Small intestine (tissue), 7 donors: Measurements from ENCODE around the gene PI4KA. TPM values are rescaled to one million over a fixed set of nuclear protein-coding genes. Genes with fewer than 3 reads are reported as not detected.

ENCODE experiments used
- DNase-seq, 2 donors: peaks; one replicate each; pipeline versions ENCODE4 v3.0.0 to v3.0.0-alpha.2; 2013
- FAIRE-seq: peaks from 2 replicates; lab custom pipeline; 2012; peaks lifted over from hg19 to GRCh38; lab: Jason Lieb, UNC
- H3K27ac ChIP-seq, 3 donors: one replicate each; pipeline ENCODE4 v1.5.1; 2013; ENCODE audit warnings: low read length in 2 of 3, mild to moderate bottlenecking in 2 of 3, control low read depth in 1 of 3, inconsistent platforms in 1 of 3, low read depth in 1 of 3, moderate library complexity in 1 of 3
- H3K27me3 ChIP-seq, 3 donors: one replicate each; pipeline ENCODE4 v1.6.1; 2013; ENCODE audit warnings: low read length in 3 of 3, inconsistent platforms in 1 of 3; ENCODE audit not compliant: control insufficient read depth in 3 of 3, insufficient read depth in 3 of 3
- H3K36me3 ChIP-seq, 3 donors: one replicate each; pipeline ENCODE4 v1.6.1; 2013; ENCODE audit warnings: low read length in 3 of 3, inconsistent platforms in 1 of 3, low read depth in 1 of 3, mild to moderate bottlenecking in 1 of 3, moderate library complexity in 1 of 3; ENCODE audit not compliant: control insufficient read depth in 3 of 3, insufficient read depth in 2 of 3
- H3K4me1 ChIP-seq, 3 donors: one replicate each; pipeline ENCODE4 v1.6.1; 2013; ENCODE audit warnings: low read length in 2 of 3, inconsistent platforms in 1 of 3, low read depth in 1 of 3, mild to moderate bottlenecking in 1 of 3, moderate library complexity in 1 of 3; ENCODE audit not compliant: control insufficient read depth in 3 of 3, insufficient read depth in 2 of 3
- H3K4me3 ChIP-seq, 3 donors: one replicate each; pipeline ENCODE4 v1.5.1; 2013; ENCODE audit warnings: low read length in 3 of 3, control low read depth in 1 of 3, inconsistent platforms in 1 of 3, low read depth in 1 of 3, mild to moderate bottlenecking in 1 of 3, moderate library complexity in 1 of 3
- H3K9me3 ChIP-seq, 2 donors: one replicate each; pipeline ENCODE4 v1.6.1; 2013; ENCODE audit warnings: low read depth in 1 of 2, low read length in 1 of 2; ENCODE audit not compliant: control insufficient read depth in 2 of 2, insufficient read depth in 1 of 2
- WGBS, 3 donors: extraction: QIAGEN DNeasy Blood & Tissue Kit; methylation state at CpG; one replicate each; pipeline ENCODE4 v1.1.7; 2013; 5-methylcytosine and 5-hydroxymethylcytosine counted together
- polyA plus RNA-seq, 4 donors: library from polyadenylated mRNA; stranded (reverse) in 3 of 4; unstranded in 1 of 4; fragments of 200-250 nt in 3 of 4; fragments of 120-200 nt in 1 of 4; gene quantifications; one replicate each; pipeline versions ENCODE4 v1.2.1 to v1.2.3, GENCODE V29; 2013
- donor health status: healthy with polysubstance abuse.
- donor health status: control.
- donor health status: control.
- donor health status: Bipolar disorder and iron deficiency.
- donor health status: healthy.

PI4KA gene
- polyA plus RNA-seq, 4 donors = 40.5 to 82.0 (median 45.8) TPM

- Histone ChIP-seq H3K4me1 (peaks cover 0 to 5% (median 0%) of the 10 kb centered on the region in 3 donors), H3K9me3 (no peaks in the 10 kb centered on the region), H3K27ac (no peak overlapping the region), H3K27me3 (no peaks in the 10 kb centered on the region), H3K4me3 (no peak overlapping the region), H3K36me3 (peaks cover 22 to 69% (median 23%) of the 10 kb centered on the region in 3 donors)
- DNase-seq (no peak), FAIRE-seq (no peak)
- 90 to 95% (median 93%) methylated on average over 7 of the region's 7 CpGs for WGBS, 3 donors
Observed at GRCh38 chr22:20794650-20795413, 63.8 kb downstream of the PI4KA start.

GRCh38 chr22:20793748-20794649, 64.6 kb downstream of the PI4KA start:
- Histone ChIP-seq H3K9me3 (no peaks in the 10 kb centered on the region), H3K27me3 (no peaks in the 10 kb centered on the region), H3K27ac (no peak overlapping the region), H3K4me3 (no peak overlapping the region), H3K4me1 (peaks cover 0 to 5% (median 0%) of the 10 kb centered on the region in 3 donors), H3K36me3 (peaks cover 17 to 65% (median 20%) of the 10 kb centered on the region in 3 donors)
- DNase-seq (no peak), FAIRE-seq (no peak)
- 80 to 81% (median 81%) methylated on average over 13 of the region's 13 CpGs for WGBS, 3 donors

GRCh38 chr22:20792966-20793728, 65.5 kb downstream of the PI4KA start:
- 86 to 90% (median 87%) methylated on average over 3 of the region's 3 CpGs for WGBS, 3 donors
- no peaks in the 10 kb centered on the region for H3K27me3 ChIP-seq
- DNase-seq (no peak), FAIRE-seq (no peak)
- peaks cover 0 to 5% (median 0%) of the 10 kb centered on the region in 3 donors for H3K4me1 ChIP-seq
- no peak overlapping the region for H3K27ac ChIP-seq
- H3K36me3 ChIP-seq = peaks cover 9 to 65% (median 22%) of the 10 kb centered on the region in 3 donors
- H3K4me3 ChIP-seq = no peak overlapping the region
- H3K9me3 ChIP-seq = no peaks in the 10 kb centered on the region

GRCh38 chr22:20792221-20792965, 66.2 kb downstream of the PI4KA start:
- 93 to 96% (median 96%) methylated on average over 12 of the region's 12 CpGs for WGBS, 3 donors
- Histone ChIP-seq H3K27ac (no peak overlapping the region), H3K4me1 (peaks cover 0 to 5% (median 0%) of the 10 kb centered on the region in 3 donors), H3K4me3 (no peak overlapping the region), H3K9me3 (no peaks in the 10 kb centered on the region), H3K36me3 (peaks cover 6 to 66% (median 24%) of the 10 kb centered on the region in 3 donors), H3K27me3 (no peaks in the 10 kb centered on the region)
- FAIRE-seq (no peak), DNase-seq (no peak)

- Histone ChIP-seq H3K36me3 (peaks cover 4 to 57% (median 27%) of the 10 kb centered on the region in 3 donors), H3K9me3 (no peaks in the 10 kb centered on the region), H3K27ac (no peak overlapping the region), H3K27me3 (no peaks in the 10 kb centered on the region), H3K4me3 (no peak overlapping the region), H3K4me1 (peaks cover 0 to 5% (median 0%) of the 10 kb centered on the region in 3 donors)
- FAIRE-seq (no peak), DNase-seq (no peak)
- WGBS, 3 donors = 93 to 97% (median 95%) methylated on average over 5 of the region's 5 CpGs
Observed at GRCh38 chr22:20788627-20789344, 69.8 kb downstream of the PI4KA start.

- Histone ChIP-seq H3K9me3 (no peaks in the 10 kb centered on the region), H3K4me3 (no peak overlapping the region), H3K27me3 (no peaks in the 10 kb centered on the region), H3K4me1 (peaks cover 0 to 5% (median 0%) of the 10 kb centered on the region in 3 donors), H3K36me3 (peaks cover 4 to 64% (median 26%) of the 10 kb centered on the region in 3 donors), H3K27ac (no peak overlapping the region)
- DNase-seq = no peak
- FAIRE-seq = no peak
- 96 to 98% (median 98%) methylated on average over 4 of the region's 4 CpGs for whole genome bisulfite sequencing, 3 donors
Observed at GRCh38 chr22:20787746-20788626, 70.6 kb downstream of the PI4KA start.
